A549 (cell line): ENCODE measurements around the gene CUX1. TPM values are rescaled to one million over a fixed set of nuclear protein-coding genes. Genes with fewer than 3 reads are reported as not detected.

Source experiments
- ATAC-seq, 2 experiments: fragments of 200-7000 bp in 1 of 2; fragments of >200 bp in 1 of 2; cut with Nextera tagmentation in 1 of 2; cut with Tn5 transposase in 1 of 2; 3 replicates each; pipeline versions ENCODE4 v1.8.0 to v1.9.1; 2018 to 2020; ENCODE audit warnings: mild to moderate bottlenecking in 1 of 2, moderate library complexity in 1 of 2
- CTCF ChIA-PET: fragments of 300-600 bp; sonication (Branson Sonifier 250); formaldehyde crosslinking; extraction: SDS; loops from one replicate; lab custom pipeline; 2021; ENCODE audit warnings: antibody characterized with exemption, inconsistent platforms; lab: Yijun Ruan, JAX
- POLR2A ChIA-PET: fragments of 350-600 bp; formaldehyde crosslinking; extraction: SDS; loops from one replicate; lab custom pipeline; 2021; ENCODE audit warnings: antibody characterized with exemption, inconsistent platforms; lab: Yijun Ruan, JAX
- DNase-seq, 2 experiments: peaks; one replicate each; pipeline versions ENCODE4 v3.0.0 to v3.0.0-alpha.2; 2011 to 2016; ENCODE audit warnings: low read depth in 1 of 2, low spot score in 1 of 2
- FAIRE-seq: peaks from 2 replicates; lab custom pipeline; 2011; peaks lifted over from hg19 to GRCh38; lab: Jason Lieb, UNC
- H3K27ac ChIP-seq, 2 experiments: fragments of >200 bp; sonication (Bioruptor Twin); formaldehyde crosslinking; 3 replicates each; pipeline ENCODE4 v1.5.1; 2016 to 2017
- H3K4me1 ChIP-seq: fragments of >200 bp; sonication (Bioruptor Twin); formaldehyde crosslinking; 3 replicates; pipeline ENCODE4 v1.6.1; 2016
- H3K4me2 ChIP-seq: fragments of >200 bp; sonication (Bioruptor Twin); formaldehyde crosslinking; 3 replicates; pipeline ENCODE4 v1.6.1; 2016
- H3K4me3 ChIP-seq: fragments of >200 bp; sonication (Bioruptor Twin); formaldehyde crosslinking; 3 replicates; pipeline ENCODE4 v1.5.1; 2016
- H3K9me3 ChIP-seq: fragments of >200 bp; sonication (Bioruptor Twin); formaldehyde crosslinking; 3 replicates; pipeline ENCODE4 v1.6.1; 2016
- CEBPB ChIP-seq, 2 experiments: fragments of >200 bp in 1 of 2; sonication (Bioruptor Twin) in 1 of 2; formaldehyde crosslinking in 1 of 2; IDR thresholded peaks; 2 replicates each; pipeline ENCODE4 v1.6.1; 2012 to 2016
- CHD2 ChIP-seq: fragments of 150-350 bp; IDR thresholded peaks from 2 replicates; pipeline ENCODE4 v1.6.1; 2014; ENCODE audit warnings: low read length; ENCODE audit not compliant: partially characterized antibody
- EHMT2 ChIP-seq: fragments of 200-600 bp; sonication (generic); IDR thresholded peaks from 2 replicates; pipeline ENCODE4 v1.6.1; 2016; ENCODE audit warnings: antibody characterized with exemption, low read depth, mild to moderate bottlenecking, moderate library complexity
- EP300 ChIP-seq, 2 experiments: fragments of >200 bp; sonication (Bioruptor Twin); formaldehyde crosslinking; IDR thresholded peaks; 2 replicates in 1 of 2; 3 replicates in 1 of 2; pipeline ENCODE4 v1.6.1; 2016 to 2017
- ESRRA ChIP-seq: fragments of 150-350 bp; IDR thresholded peaks from 2 replicates; pipeline ENCODE4 v1.6.1; 2014; ENCODE audit warnings: mild to moderate bottlenecking, low read length, borderline replicate concordance
- FOXS1 ChIP-seq: fragments of 250-450 bp; sonication (Bioruptor Pico); IDR thresholded peaks from 2 replicates; pipeline ENCODE4 v1.5.0; 2020; ENCODE audit warnings: mild to moderate bottlenecking, moderate library complexity
- HMGXB4 ChIP-seq: fragments of 250-450 bp; sonication (Bioruptor Pico); IDR thresholded peaks from 2 replicates; pipeline ENCODE4 v1.5.0; 2021; ENCODE audit warnings: mild to moderate bottlenecking, moderate library complexity, borderline replicate concordance
- HOXB5 ChIP-seq: fragments of 250-450 bp; sonication (Bioruptor Pico); IDR thresholded peaks from 2 replicates; pipeline ENCODE4 v1.5.0; 2020; ENCODE audit warnings: mild to moderate bottlenecking, moderate library complexity
- JUN ChIP-seq, 2 experiments: fragments of >200 bp; sonication (Bioruptor Twin); formaldehyde crosslinking; IDR thresholded peaks; 2 replicates in 1 of 2; 3 replicates in 1 of 2; pipeline ENCODE4 v1.6.1; 2016 to 2017
- JUNB ChIP-seq: fragments of >200 bp; sonication (Bioruptor Twin); formaldehyde crosslinking; IDR thresholded peaks from 2 replicates; pipeline ENCODE4 v1.6.1; 2016
- KDM5A ChIP-seq: fragments of 200-600 bp; sonication (generic); IDR thresholded peaks from 2 replicates; pipeline ENCODE4 v1.6.1; 2016; ENCODE audit warnings: antibody characterized with exemption, mild to moderate bottlenecking
- MAFK ChIP-seq: fragments of 450-650 bp; IDR thresholded peaks from 2 replicates; pipeline ENCODE4 v1.6.1; 2014; ENCODE audit not compliant: partially characterized antibody
- NPAS2 ChIP-seq: fragments of 250-450 bp; sonication (Bioruptor Pico); IDR thresholded peaks from 2 replicates; pipeline ENCODE4 v1.8.0; 2022; ENCODE audit warnings: mild to moderate bottlenecking, moderate library complexity, borderline replicate concordance
- NR3C1 ChIP-seq: fragments of >200 bp; sonication (Bioruptor Twin); formaldehyde crosslinking; IDR thresholded peaks from 3 replicates; pipeline ENCODE4 v1.6.1; 2017
- POLR2AphosphoS2 ChIP-seq: conservative IDR thresholded peaks from 2 replicates; pipeline ENCODE4 v1.6.1; 2012; ENCODE audit warnings: low read length, improper control_type of control experiment, inconsistent platforms
- RAD21 ChIP-seq, 2 experiments: fragments of >200 bp in 1 of 2; sonication (Bioruptor Twin) in 1 of 2; formaldehyde crosslinking in 1 of 2; IDR thresholded peaks in 1 of 2; conservative IDR thresholded peaks in 1 of 2; 2 replicates in 1 of 2; 3 replicates in 1 of 2; pipeline ENCODE4 v1.6.1; 2012 to 2018; ENCODE audit warnings: inconsistent platforms in 1 of 2
- RFX5 ChIP-seq: fragments of 450-650 bp; IDR thresholded peaks from 2 replicates; pipeline ENCODE4 v1.7.1; 2014; ENCODE audit warnings: antibody characterized with exemption, mild to moderate bottlenecking, moderate library complexity
- ZC3H11A ChIP-seq: fragments of 450-650 bp; IDR thresholded peaks from 2 replicates; pipeline ENCODE4 v1.6.1; 2014; ENCODE audit warnings: antibody characterized with exemption, mild to moderate bottlenecking
- ZFP36 ChIP-seq: fragments of 450-650 bp; IDR thresholded peaks from 2 replicates; pipeline ENCODE4 v1.6.1; 2014; ENCODE audit warnings: borderline replicate concordance; ENCODE audit not compliant: partially characterized antibody
- WGBS: methylation state at CpG from one replicate; pipeline ENCODE4 v1.1.6; 2017; ENCODE audit errors: missing lambda C conversion rate; 5-methylcytosine and 5-hydroxymethylcytosine counted together
- polyA plus RNA-seq, 4 experiments: library from polyadenylated mRNA; depleted of rRNA in 3 of 4; stranded (reverse); fragments of >200 nt; fragmentation: RNase III in 1 of 4; extraction: RNeasy Plus Mini Kit Qiagen cat#74134 plus additional on column Dnase treatment in 1 of 4; gene quantifications; 2 replicates in 3 of 4; 3 replicates in 1 of 4; pipeline ENCODE4 v1.2.3, GENCODE V29; 2011 to 2017
- TF ChIP-seq, protein P1 (sequence below): IDR thresholded peaks from 2 replicates; pipeline ENCODE4 v1.6.1; 2012; ENCODE audit warnings: low read depth, borderline replicate concordance
- TF ChIP-seq, protein P2 (sequence below): fragments of >200 bp; sonication (Bioruptor Twin); formaldehyde crosslinking; IDR thresholded peaks from 2 replicates; pipeline ENCODE4 v1.6.1; 2016
- TF ChIP-seq, protein P3 (sequence below): fragments of 450-650 bp; IDR thresholded peaks from 2 replicates; pipeline ENCODE4 v1.6.1; 2014; ENCODE audit warnings: antibody characterized with exemption

Gene CUX1
- polyA plus RNA-seq, 2 of the 4 experiments (the other 2 are of a cell fraction): 32.7 to 33.4 TPM

GRCh38 chr7:102129636-102130370, 312.4 kb downstream of the CUX1 start:
- CTCF ChIA-PET: interaction anchor here (1.3 kb wide), 1 partner anchor 9 kb away, joined by 3 read pairs; no protein-coding TSS in a partner anchor
- WGBS: 65% methylated on average over 15 of the region's 15 CpGs

GRCh38 chr7:102132209-102132752, 314.9 kb downstream of the CUX1 start:
- WGBS: 82% methylated on average over 18 of the region's 18 CpGs
- Histone ChIP-seq H3K27ac (peak overlapping the region; percentile 91 to 93), H3K4me2 (no peak overlapping the region), H3K9me3 (no peaks in the 10 kb centered on the region), H3K4me1 (peaks cover 85% of the 10 kb centered on the region), H3K4me3 (no peak overlapping the region)
- FAIRE-seq: no peak
- ChIA-PET POLR2A (no interaction called here), CTCF (interaction anchor here (0.7 to 1.7 kb wide), 2 partner anchors 318 to 444 kb away, joined by 3 read pairs; no protein-coding TSS in a partner anchor)
- no peak for ATAC-seq
- TF ChIP-seq JUNB: no peak
- TF ChIP-seq, protein P1, sequence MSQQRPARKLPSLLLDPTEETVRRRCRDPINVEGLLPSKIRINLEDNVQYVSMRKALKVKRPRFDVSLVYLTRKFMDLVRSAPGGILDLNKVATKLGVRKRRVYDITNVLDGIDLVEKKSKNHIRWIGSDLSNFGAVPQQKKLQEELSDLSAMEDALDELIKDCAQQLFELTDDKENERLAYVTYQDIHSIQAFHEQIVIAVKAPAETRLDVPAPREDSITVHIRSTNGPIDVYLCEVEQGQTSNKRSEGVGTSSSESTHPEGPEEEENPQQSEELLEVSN: no peak
- peak in 1 of 2 experiments; percentile 28; a peak in 1 of 5 replicates for TF ChIP-seq EP300 (IDR thresholded peaks at IDR 0.05)
- no peak for TF ChIP-seq NR3C1
- TF ChIP-seq CEBPB (IDR thresholded peaks at IDR 0.05): peak; percentile 59 to 67
- TF ChIP-seq MAFK: no peak
- TF ChIP-seq POLR2AphosphoS2: no peak
- no peak for TF ChIP-seq CHD2
- no peak for TF ChIP-seq NPAS2 (CRISPR knock-in tag)
- TF ChIP-seq ZC3H11A: no peak
- TF ChIP-seq EHMT2: no peak
- TF ChIP-seq ZFP36: no peak
- no peak for TF ChIP-seq HOXB5 (CRISPR knock-in tag)
- no peak for TF ChIP-seq KDM5A
- no peak for TF ChIP-seq FOXS1 (CRISPR knock-in tag)
- TF ChIP-seq ESRRA: no peak
- TF ChIP-seq, protein P2, sequence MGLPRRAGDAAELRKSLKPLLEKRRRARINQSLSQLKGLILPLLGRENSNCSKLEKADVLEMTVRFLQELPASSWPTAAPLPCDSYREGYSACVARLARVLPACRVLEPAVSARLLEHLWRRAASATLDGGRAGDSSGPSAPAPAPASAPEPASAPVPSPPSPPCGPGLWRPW: peak; percentile 37; the same call in 1 of the 2 replicates
- no peak for TF ChIP-seq RFX5
- TF ChIP-seq JUN (IDR thresholded peaks at IDR 0.05): no peak
- peak in 1 of 2 experiments; percentile 68 for DNase-seq

More at GRCh38 chr7:102129636-102130370, 312.4 kb downstream of the CUX1 start:
- no peak for FAIRE-seq
- POLR2A ChIA-PET: no interaction called here
- Histone ChIP-seq H3K4me3 (no peak overlapping the region), H3K9me3 (no peaks in the 10 kb centered on the region), H3K4me2 (peak overlapping the region; percentile 51), H3K4me1 (peaks cover 80% of the 10 kb centered on the region), H3K27ac (peak overlapping the region; percentile 91 to 93)
- no peak for ATAC-seq
- TF ChIP-seq RAD21 (conservative IDR thresholded peaks at IDR 0.05 in 1 of 2, IDR thresholded peaks at IDR 0.05 in 1 of 2) (no peak), HMGXB4 (no peak)
- TF ChIP-seq, protein P3, sequence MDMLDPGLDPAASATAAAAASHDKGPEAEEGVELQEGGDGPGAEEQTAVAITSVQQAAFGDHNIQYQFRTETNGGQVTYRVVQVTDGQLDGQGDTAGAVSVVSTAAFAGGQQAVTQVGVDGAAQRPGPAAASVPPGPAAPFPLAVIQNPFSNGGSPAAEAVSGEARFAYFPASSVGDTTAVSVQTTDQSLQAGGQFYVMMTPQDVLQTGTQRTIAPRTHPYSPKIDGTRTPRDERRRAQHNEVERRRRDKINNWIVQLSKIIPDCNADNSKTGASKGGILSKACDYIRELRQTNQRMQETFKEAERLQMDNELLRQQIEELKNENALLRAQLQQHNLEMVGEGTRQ: no peak
- DNase-seq: no peak
